Esophagus squamous epithelium (tissue), 5 donors: Measurements from ENCODE around the gene MRPL21. TPM values are rescaled to one million over a fixed set of nuclear protein-coding genes. Genes with fewer than 3 reads are reported as not detected.
"Not testable (repeated sequence)": the region's sequence is repeated elsewhere in the genome, so short reads cannot be mapped to it uniquely, and the experiment has no call there.

ENCODE experiments used
- DNase-seq: peaks from one replicate; lab custom pipeline; 2025; lab: John Stamatoyannopoulos, UW
- H3K27ac ChIP-seq, 4 donors: fragments of 200-600 bp; sonication (generic); one replicate each; pipeline ENCODE4 v1.5.1; 2016 to 2019; ENCODE audit warnings: mild to moderate bottlenecking in 1 of 4
- H3K27me3 ChIP-seq, 4 donors: fragments of 200-600 bp; sonication (generic); 1 replicate in 3 of 4; 2 replicates in 1 of 4; pipeline versions ENCODE4 v1.5.1 to v1.6.0; 2017 to 2021; ENCODE audit warnings: antibody characterized with exemption in 1 of 4
- H3K36me3 ChIP-seq, 3 donors: fragments of 200-600 bp; sonication (generic); one replicate each; pipeline ENCODE4 v1.5.1; 2016 to 2019
- H3K4me1 ChIP-seq, 3 donors: fragments of 200-600 bp; sonication (generic); one replicate each; pipeline ENCODE4 v1.5.1; 2017 to 2019
- H3K4me3 ChIP-seq, 4 donors: fragments of 200-600 bp; sonication (generic); 1 replicate in 3 of 4; 2 replicates in 1 of 4; pipeline ENCODE4 v1.5.1; 2016 to 2019; ENCODE audit warnings: mild to moderate bottlenecking in 2 of 4, moderate library complexity in 1 of 4
- H3K9me3 ChIP-seq, 3 donors: fragments of 200-600 bp; sonication (generic); one replicate each; pipeline ENCODE4 v1.5.1; 2016 to 2019
- POLR2A ChIP-seq, 4 donors: fragments of 450-650 bp; IDR thresholded peaks; one replicate each; pipeline ENCODE4 v1.6.1; 2017; ENCODE audit warnings: antibody characterized with exemption in 4 of 4, mild to moderate bottlenecking in 4 of 4, moderate library complexity in 3 of 4
- WGBS, 2 donors: methylation state at CpG; one replicate each; pipeline ENCODE4 v1.1.5; 2018; 5-methylcytosine and 5-hydroxymethylcytosine counted together
- intact Hi-C: fragments of 100-400 bp; cut with DNase I; formaldehyde crosslinking; loops from one replicate; pipeline ENCODE4 v1.15.0; 2022
- total RNA-seq, 4 donors: library from RNA; depleted of rRNA; stranded (reverse); fragments of >200 nt; gene quantifications; one replicate each; pipeline ENCODE4 v1.1.0, GENCODE V29; 2016
- TF ChIP-seq, protein P1 (sequence below), 6 experiments: fragments of 450-650 bp in 4 of 6; fragments of 200-600 bp in 2 of 6; sonication (generic) in 2 of 6; IDR thresholded peaks; one replicate each; pipeline ENCODE4 v1.5.1; 2016 to 2019; ENCODE audit warnings: antibody characterized with exemption in 6 of 6, mild to moderate bottlenecking in 4 of 6, moderate library complexity in 4 of 6
- donor health status: DM: yes; HTN: yes; CAD: no.

The MRPL21 gene
- total RNA-seq, 4 donors from 2014 or later, result 39.7 to 81.5 (median 48.6) TPM

DNA sequence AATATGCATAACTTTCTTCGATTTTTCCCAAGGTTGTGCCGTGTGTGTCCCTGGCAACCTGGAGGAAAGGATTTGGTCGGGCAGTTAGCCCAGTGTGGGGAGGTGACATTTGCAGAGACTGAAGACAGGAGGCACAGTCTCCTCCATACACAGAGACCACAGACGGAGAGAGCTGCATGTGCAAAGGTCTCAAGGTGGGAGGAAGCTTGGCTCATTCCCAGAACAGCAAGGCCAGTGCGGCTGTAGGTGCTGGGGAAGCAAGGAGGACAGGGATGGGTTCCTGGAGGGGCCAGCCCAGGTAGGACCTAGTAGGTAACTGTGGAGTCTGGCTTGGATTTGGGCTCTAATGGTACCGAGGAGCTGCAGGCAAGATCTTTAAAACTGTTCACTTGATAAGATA is 41.2 kb downstream of the MRPL21 start:
- no peak overlapping the region for H3K27ac ChIP-seq
- H3K27me3 ChIP-seq, result no peaks in the 10 kb centered on the region
- H3K4me1 ChIP-seq, result peaks cover 0 to 3% (median 0%) of the 10 kb centered on the region in 3 donors
- 75 to 89% methylated on average over 6 of the region's 6 CpGs for WGBS, 2 donors
- H3K36me3 ChIP-seq, result no peaks in the 10 kb centered on the region
- no peak overlapping the region for H3K4me3 ChIP-seq
- intact Hi-C loops, result no loop called here
- TF ChIP-seq, protein P1, sequence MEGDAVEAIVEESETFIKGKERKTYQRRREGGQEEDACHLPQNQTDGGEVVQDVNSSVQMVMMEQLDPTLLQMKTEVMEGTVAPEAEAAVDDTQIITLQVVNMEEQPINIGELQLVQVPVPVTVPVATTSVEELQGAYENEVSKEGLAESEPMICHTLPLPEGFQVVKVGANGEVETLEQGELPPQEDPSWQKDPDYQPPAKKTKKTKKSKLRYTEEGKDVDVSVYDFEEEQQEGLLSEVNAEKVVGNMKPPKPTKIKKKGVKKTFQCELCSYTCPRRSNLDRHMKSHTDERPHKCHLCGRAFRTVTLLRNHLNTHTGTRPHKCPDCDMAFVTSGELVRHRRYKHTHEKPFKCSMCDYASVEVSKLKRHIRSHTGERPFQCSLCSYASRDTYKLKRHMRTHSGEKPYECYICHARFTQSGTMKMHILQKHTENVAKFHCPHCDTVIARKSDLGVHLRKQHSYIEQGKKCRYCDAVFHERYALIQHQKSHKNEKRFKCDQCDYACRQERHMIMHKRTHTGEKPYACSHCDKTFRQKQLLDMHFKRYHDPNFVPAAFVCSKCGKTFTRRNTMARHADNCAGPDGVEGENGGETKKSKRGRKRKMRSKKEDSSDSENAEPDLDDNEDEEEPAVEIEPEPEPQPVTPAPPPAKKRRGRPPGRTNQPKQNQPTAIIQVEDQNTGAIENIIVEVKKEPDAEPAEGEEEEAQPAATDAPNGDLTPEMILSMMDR (IDR thresholded peaks at IDR 0.05), result no peak
- TF ChIP-seq POLR2A (IDR thresholded peaks at IDR 0.05), result no peak
- H3K9me3 ChIP-seq, result peaks cover 0 to 9% (median 8%) of the 10 kb centered on the region in 3 donors
- DNase-seq, result no peak

DNA sequence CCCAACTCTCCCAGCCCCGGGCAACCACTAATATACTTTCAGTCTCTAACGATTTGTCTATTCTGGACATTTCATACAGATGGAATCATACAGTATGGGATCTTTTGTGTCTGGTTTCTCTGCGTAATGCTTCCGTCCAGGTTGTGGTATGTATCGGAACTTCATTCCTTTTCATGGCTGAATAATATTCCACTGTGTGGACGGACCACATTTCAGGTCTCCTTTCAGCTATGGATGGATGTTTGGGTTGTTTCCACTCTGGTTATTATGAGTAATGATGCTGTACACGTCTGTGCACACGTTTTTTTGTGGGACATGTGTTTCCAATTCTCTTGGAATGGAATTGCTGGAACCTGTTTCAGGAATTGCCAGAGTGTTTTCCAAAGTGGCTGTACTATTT is 44.5 kb downstream of the MRPL21 start:
- H3K4me1 ChIP-seq, result peaks cover 11 to 35% (median 19%) of the 10 kb centered on the region in 3 donors
- no peak for DNase-seq
- 76 to 78% methylated on average over 8 of the region's 8 CpGs for WGBS, 2 donors
- intact Hi-C loops, result no loop called here
- peaks cover 0 to 16% (median 5%) of the 10 kb centered on the region in 4 donors for H3K27me3 ChIP-seq
- no peak for TF ChIP-seq POLR2A (IDR thresholded peaks at IDR 0.05)
- TF ChIP-seq, protein P1 (IDR thresholded peaks at IDR 0.05), result no peak
- peaks cover 0 to 8% (median 7%) of the 10 kb centered on the region in 3 donors for H3K9me3 ChIP-seq
- H3K4me3 ChIP-seq, result no peak overlapping the region
- no peak overlapping the region for H3K27ac ChIP-seq
- no peaks in the 10 kb centered on the region for H3K36me3 ChIP-seq

DNA sequence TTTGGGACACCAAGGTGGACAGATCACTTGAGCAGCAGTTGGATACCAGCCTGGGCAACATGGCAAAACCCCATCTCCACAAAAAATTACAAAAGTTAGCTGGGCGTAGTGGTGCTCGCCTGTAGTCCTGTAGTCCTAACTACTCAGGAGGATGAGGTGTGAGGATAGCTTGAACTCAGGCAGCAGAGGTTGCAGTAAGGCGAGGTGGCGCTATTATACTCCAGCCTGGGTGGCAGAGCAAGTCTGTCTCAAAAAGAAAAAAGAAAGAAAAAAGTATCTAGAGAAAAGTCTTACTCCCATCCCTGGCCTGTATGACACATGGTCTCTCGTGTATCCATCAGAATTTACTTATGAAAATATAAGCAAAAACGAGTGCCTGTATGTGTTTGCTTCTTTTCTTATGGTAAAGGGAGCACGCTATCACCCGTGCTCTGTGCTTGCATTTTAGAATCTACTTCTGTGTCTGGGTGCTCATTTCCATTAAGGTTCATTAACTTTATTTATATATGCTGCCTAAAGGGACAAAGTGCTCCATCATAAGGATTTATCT is 46.5 kb downstream of the MRPL21 start:
- Histone ChIP-seq H3K27me3 (peaks cover 0 to 31% (median 5%) of the 10 kb centered on the region in 4 donors), H3K4me3 (no peak overlapping the region), H3K9me3 (no peaks in the 10 kb centered on the region), H3K4me1 (peaks cover 12 to 37% (median 19%) of the 10 kb centered on the region in 3 donors), H3K36me3 (no peaks in the 10 kb centered on the region), H3K27ac (peak overlapping the region in 1 of 4 donors; percentile 16)
- no peak for TF ChIP-seq POLR2A (IDR thresholded peaks at IDR 0.05)
- TF ChIP-seq, protein P1 (IDR thresholded peaks at IDR 0.05), result no peak
- intact Hi-C loops, result no loop called here
- WGBS, 2 donors, result 63 to 70% methylated on average over 8 of the region's 8 CpGs
- no peak for DNase-seq

DNA sequence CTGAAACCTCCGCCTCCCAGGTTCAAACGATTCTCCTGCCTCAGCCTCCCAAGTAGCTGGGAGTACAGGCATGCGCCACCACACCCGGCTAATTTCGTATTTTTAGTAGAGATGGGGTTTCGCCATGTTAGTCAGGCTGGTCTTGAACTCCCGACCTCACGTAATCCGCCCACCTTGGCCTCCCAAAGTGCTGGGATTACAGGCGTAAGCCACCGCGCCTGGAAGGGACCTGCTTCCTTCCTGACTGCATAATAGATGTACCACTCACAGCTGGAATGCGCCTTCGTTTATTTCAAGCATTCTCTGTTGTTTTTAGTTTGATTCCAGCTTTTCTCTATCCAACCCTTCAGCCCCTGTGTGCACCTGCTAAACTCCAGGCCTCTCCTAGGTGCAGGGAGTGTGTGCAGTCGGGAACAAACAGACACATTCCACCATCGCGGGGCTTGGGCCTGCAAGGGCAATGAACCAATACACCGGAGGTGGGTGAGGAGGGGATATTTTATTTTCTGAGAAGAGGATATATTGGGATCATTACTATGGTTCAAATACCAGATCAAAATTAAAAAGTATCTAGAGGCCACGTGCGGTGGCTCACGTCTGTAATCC is 47.1 kb downstream of the MRPL21 start:
- H3K9me3 ChIP-seq, intact Hi-C loops, H3K36me3 ChIP-seq, DNase-seq, H3K4me3 ChIP-seq: not testable (repeated sequence)
- Histone ChIP-seq H3K27ac (peak overlapping the region in 1 of 4 donors; percentile 16), H3K27me3 (peaks cover 0 to 37% (median 5%) of the 10 kb centered on the region in 4 donors), H3K4me1 (peaks cover 12 to 37% (median 19%) of the 10 kb centered on the region in 3 donors)
- WGBS, 2 donors, result 88 to 96% methylated on average over 17 to 20 of the region's 21 CpGs

DNA sequence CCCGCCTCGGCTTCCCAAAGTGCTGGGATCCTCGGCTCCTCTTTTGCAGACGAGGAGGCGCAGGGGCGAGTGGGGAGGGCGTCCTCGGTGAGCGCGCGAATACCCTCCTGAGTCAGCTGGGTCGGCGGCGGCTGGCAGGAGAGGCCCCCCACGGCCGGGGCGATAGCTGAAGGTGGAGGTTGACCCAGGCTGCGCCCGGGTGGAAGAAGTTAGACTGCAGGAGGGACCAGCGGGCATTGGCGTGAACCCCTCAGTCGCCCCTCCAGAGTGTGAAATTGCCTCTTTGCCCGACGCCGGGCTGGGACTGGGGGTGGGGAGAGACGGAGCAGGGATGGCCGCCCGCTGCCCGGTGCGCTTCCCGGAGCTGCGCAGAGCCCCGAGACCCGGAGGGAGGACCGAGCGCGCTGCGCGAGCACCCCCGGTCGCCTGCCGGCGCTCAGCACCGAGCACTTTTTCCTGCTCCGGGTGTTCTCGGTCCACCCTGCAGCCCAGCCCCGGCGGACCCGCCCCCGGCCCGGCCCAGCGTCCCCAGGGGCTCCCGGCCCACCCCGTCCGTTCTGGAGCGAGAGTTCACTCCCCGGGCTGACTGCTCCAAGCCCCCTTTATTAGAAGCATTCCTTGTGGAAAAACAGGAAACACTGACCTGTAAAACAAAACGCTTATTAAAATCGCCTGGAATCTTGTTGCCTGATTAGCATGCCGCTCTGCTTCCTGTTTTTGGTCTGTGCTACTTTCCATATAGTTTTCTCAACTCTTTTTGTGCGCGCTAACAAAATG is 48.2 kb downstream of the MRPL21 start:
- Histone ChIP-seq H3K4me3 (peak overlapping the region; percentile 2 to 72 (median 44)), H3K27me3 (peaks cover 0 to 38% (median 5%) of the 10 kb centered on the region in 4 donors), H3K9me3 (no peaks in the 10 kb centered on the region), H3K4me1 (peaks cover 12 to 37% (median 19%) of the 10 kb centered on the region in 3 donors), H3K27ac (peak overlapping the region; percentile 13 to 86 (median 46)), H3K36me3 (no peaks in the 10 kb centered on the region)
- 26 to 47% methylated on average over 5 to 6 of the region's 62 CpGs for WGBS, 2 donors
- DNase-seq, result no peak
- no peak for TF ChIP-seq POLR2A (IDR thresholded peaks at IDR 0.05)
- TF ChIP-seq, protein P1 (IDR thresholded peaks at IDR 0.05), result peak in 1 of 6 experiments; percentile 26
- intact Hi-C loops, result no loop called here
